NCI-H2196 (cell line): ENCODE measurements around the gene GAL3ST2.
"Not testable (repeated sequence)": the region's sequence is repeated elsewhere in the genome, so short reads cannot be mapped to it uniquely, and the experiment has no call there.

ENCODE experiments used
- DNase-seq: peaks from one replicate; lab custom pipeline; 2025; ENCODE audit not compliant: unreplicated experiment; lab: John Stamatoyannopoulos, UW

Gene GAL3ST2

DNA sequence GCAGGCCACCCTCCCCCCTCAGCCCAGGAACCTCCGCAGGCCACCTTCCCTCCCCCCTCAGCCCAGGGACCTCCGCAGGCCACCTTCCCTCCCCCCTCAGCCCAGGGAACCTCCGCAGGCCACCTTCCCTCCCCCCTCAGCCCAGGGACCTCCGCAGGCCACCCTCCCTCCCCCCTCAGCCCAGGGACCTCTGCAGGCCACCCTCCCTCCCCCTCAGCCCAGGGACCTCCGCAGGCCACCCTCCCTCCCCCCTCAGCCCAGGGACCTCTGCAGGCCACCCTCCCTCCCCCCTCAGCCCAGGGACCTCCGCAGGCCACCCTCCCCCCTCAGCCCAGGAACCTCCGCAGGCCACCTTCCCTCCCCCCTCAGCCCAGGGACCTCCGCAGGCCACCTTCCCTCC lies 29.6 kb downstream of the GAL3ST2 start:
- not testable (repeated sequence) for DNase-seq

- no peak for DNase-seq
Observed at GRCh38 chr2:241808051-241808720, 31.6 kb downstream of the GAL3ST2 start.

DNA sequence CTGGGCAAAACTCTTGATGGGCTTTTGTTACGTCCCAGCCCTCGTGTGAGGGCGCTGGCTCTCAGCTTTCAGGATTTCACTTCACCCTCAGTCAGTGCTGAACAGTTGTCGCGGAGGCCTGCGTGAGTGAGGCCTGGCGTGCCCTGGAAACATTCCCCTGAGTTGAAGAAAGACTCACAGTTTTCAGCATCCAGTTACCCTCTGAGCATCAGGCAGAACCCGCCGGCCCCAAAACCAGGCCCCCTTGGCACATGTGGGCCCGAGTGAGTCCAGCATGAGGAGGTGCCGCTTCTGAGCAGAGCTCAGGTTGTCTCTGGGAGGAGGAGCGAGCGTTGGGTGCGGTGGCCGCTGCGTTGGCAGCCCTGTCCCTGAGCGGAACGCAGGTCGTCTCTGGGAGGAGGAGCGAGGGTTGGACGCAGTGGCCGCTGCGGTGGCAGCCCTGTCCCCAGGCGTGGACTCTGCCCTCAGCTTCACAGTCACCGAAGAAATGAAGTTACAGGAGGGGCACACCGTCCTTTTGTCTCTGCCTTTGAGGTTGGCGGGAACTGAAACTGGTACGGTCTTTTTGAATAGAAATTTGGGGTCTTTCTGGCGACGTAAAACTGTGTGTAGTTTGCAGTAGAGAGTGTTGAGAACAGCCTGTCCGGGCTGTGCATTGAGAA lies 32.2 kb downstream of the GAL3ST2 start, which contains the start of gene NEU4:
Gene NEU4 (plus strand): TSS at position 473 of the 662 bp plus-strand sequence. CDS start 5,292 bp downstream, outside the sequence.
- DNase-seq, result no peak

DNA sequence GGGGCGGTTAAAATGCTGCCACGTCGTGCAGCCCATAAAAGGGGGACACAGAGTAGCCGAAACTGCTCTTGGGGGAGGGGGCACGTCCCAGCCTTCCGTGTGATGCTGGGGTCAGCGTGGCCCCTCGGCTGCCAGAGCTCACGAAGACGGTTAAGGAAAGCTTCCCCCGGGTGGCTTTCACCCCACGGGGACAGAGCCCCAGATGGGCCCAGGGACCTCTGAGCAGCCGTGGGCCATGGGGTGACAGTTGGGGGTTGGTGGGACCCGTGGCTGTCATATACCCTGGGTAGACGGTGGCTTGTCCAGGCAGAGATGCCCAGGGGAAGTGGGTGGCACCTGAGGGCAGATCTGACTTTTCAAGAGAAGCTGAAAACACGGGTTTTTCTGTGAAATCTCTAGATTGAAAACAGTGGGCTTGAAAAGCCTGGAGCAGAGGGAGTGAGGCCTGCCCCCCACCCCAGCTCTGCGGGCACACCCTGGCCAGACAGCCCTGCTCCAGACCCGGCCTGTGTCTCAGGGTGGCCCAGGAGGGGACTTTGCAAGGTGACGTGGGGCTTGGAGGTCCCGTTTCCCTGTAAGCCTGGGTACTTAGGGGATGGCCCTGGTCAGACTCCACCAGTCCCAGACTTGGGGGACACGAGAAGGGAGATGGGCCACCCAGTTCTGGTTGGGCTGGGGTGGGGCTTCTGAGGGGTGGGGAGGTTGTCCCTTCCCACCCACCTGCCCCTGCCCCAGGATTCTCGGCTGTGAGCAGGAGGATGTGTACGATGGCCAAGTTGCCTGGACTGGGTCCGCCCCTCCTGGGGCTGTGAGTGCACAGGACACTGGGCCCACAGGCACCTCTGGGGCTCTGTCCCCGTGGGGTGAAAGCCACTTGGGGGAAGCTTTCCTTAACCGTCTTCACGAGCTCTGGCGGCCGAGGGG lies 33.0 kb downstream of the GAL3ST2 start:
- DNase-seq, result no peak

- no peak for DNase-seq
Observed at GRCh38 chr2:241810307-241811200, 33.9 kb downstream of the GAL3ST2 start.

DNA sequence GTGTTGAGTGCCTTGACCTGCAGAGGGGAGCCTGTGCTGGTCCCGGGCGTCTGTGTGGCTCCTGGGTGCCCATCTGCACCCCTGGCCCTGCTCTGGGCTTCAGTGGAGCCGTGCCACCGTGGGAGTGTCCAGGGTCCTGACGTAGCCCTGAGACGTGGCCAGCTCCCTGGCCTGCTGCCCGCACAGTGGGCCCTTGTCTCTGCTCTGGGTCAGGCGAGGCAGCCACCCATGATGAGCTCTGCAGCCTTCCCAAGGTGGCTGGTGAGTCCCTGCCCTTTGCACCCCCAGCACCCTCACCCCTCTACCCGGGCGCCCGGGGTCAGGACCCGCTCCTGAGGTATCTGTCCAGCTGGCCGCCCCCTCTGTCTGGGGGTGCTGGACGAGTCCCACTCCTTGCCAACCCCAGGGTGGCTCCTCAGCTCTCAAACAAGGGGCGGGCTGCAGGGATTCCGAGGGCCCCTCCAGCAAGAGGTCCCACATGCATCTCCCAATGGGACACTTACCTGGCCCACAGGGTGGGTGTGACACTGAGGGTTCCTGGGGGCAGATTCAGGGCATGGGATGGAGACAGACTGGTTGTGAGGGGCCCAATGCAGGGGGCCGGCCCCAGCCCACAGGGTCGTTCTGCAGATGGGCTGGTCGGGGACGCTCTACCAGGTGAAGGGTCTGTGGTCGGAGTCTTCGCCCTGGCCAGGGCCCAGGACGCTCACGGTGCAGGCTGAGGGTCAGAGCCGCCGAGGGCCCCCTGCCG lies 34.8 kb downstream of the GAL3ST2 start:
- no peak for DNase-seq

DNA sequence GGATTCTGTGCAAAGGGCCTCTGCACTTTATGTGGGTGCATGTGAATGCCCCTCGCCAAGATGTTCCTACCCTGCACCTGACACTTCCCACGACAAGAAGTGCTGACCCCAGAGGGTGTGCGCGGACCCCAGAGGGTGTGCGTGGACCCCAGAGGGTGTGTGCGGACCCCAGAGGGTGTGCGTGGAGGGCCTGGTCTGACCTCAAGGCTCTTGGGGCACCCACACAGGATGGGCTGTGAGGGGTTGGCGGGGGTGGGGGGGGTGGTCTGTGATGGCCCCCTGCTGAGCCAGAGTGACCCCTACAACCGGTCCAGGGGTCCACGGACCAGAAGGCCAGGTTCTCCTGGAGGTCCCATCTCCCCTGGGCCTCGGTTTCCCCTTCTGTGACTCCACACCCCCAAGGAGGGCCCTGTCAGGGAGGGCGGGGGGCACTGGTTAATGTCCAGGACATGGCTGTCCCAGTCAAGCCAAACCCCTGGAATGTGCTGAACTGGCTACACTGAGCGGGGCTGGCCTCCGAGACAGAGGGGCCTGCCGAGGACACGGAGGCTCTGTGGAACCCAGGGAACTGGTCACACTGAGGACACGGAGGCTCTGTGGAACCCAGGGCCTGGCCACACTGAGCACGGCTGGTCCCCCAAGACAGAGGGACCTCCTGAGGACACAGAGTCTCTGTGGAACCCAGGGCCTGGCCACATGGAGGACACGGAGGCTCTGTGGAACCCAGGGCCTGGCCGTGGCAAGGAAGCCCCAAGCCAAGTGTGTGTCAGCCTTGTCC lies 35.5 kb downstream of the GAL3ST2 start:
- DNase-seq, result no peak

- no peak for DNase-seq
Observed at GRCh38 chr2:241812730-241813643, 36.4 kb downstream of the GAL3ST2 start.

DNA sequence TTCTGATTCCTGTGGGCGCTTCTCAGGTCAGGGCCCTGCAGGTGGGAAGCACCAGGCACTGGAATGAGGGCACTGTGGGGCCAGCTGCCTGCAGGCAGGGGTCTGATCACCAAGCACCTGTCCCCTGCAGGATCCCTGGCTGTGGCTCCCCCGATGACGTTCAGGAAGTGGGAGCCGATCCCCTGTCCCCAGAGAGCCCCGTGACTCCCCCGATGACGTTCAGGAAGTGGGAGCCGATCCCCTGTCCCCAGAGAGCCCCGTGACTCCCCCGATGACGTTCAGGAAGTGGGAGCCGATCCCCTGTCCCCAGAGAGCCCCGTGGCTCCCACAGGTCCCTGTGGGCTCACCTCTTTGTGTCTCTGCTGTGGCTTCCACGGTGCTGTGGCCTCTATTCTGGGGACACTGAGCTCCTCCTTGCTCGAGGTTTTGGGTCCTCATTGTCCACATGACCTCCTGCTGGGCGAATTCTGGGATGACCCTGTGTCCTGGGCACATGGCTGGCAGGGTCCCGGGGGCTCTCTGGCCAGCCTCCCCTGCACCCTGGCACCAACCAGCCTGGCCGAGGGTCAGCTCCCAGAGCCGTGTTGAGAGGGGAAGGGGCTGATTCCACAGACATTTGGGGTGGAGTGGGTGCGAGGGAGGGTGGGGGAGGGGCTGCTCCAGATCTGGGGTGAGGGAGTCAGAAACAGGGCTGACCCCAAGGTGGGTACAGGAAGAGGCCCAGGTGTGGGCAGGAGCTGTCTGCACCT lies 37.2 kb downstream of the GAL3ST2 start:
- DNase-seq, result no peak

DNA sequence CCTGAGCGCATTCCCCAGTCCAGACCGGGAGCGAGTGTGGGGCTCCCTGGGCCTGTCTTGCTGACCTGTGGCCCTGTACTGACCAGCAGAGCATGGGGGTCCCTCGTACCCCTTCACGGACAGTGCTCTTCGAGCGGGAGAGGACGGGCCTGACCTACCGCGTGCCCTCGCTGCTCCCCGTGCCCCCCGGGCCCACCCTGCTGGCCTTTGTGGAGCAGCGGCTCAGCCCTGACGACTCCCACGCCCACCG lies 37.7 kb downstream of the GAL3ST2 start:
- DNase-seq, result no peak

GRCh38 chr2:241814643-241815476 lies 38.2 kb downstream of the GAL3ST2 start:
- DNase-seq, result no peak

GRCh38 chr2:241815477-241816430 lies 39.1 kb downstream of the GAL3ST2 start:
- no peak for DNase-seq

DNA sequence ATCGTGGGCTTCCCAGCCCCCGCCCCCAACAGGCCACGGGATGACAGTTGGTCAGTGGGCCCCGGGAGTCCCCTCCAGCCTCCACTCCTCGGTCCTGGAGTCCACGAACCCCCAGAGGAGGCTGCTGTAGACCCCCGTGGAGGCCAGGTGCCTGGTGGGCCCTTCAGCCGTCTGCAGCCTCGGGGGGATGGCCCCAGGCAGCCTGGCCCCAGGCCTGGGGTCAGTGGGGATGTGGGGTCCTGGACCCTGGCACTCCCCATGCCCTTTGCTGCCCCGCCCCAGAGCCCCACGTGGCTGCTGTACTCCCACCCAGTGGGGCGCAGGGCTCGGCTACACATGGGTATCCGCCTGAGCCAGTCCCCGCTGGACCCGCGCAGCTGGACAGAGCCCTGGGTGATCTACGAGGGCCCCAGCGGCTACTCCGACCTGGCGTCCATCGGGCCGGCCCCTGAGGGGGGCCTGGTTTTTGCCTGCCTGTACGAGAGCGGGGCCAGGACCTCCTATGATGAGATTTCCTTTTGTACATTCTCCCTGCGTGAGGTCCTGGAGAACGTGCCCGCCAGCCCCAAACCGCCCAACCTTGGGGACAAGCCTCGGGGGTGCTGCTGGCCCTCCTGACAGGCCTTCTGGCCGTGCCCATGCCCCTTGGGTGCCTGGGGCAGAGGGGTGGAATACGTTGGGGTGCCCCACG lies 40.0 kb downstream of the GAL3ST2 start:
- DNase-seq, result no peak

DNA sequence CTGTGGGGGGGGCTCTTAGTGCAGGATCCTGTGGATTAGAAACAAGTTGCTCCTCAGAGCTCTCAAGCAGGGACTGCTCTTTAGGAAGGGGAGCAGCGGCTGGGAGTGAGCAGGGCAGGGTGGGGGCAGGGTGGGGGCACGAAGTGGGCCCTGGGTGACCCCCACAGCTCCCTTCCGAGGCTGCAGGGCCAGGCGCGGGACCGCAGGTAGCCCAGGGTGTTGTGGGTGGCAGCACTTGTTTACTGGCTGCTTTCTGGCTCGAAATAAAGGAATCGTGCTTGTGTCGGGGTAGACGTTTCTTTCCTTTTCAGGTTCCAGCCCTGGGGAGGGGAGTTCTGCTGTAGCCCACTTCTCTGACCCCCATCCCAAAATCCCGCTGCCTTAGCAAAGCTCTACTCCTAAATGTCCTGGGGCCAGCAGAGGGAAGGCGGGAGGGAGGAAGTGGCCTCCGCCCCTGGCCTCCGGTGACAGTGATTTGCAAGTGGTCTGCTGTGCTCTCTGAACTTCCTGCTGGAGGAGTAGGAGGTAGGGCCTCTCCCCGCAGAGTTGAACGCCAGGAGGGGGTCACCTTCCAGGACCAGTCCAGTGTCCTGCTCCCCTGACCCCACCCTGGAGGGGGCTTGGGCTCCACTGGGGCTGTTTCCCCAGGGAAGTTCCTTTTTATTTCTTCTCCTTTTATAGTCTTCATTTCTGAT lies 40.7 kb downstream of the GAL3ST2 start:
- no peak for DNase-seq
